HG03025 (cell line): ENCODE results near the gene GOSR2.

Source experiments
- ATAC-seq: cut with Tn5 transposase; IDR thresholded peaks from one replicate; pipeline ENCODE4 v1.9.1; 2021; ENCODE audit warnings: mild to moderate bottlenecking, moderate library complexity; ENCODE audit not compliant: unreplicated experiment, low FRiP score

The GOSR2 gene

GRCh38 chr17:46922804-46923635, at the start of gene GOSR2:
Gene GOSR2, plus strand, starts transcription at chr17:46923160. Its CDS starts 33 bp downstream, at chr17:46923193.
- ATAC-seq: peak; percentile 81

GRCh38 chr17:46873941-46874645, 48.9 kb upstream of the GOSR2 start:
- no peak for ATAC-seq

GRCh38 chr17:46874906-46875305, 48.1 kb upstream of the GOSR2 start:
- no peak for ATAC-seq

GRCh38 chr17:46875849-46876352, 47.1 kb upstream of the GOSR2 start:
- no peak for ATAC-seq

GRCh38 chr17:46876353-46876887, 46.5 kb upstream of the GOSR2 start:
- no peak for ATAC-seq

- ATAC-seq: no peak
Observed at GRCh38 chr17:46876926-46877325, 46.0 kb upstream of the GOSR2 start.

- ATAC-seq: no peak
Observed at GRCh38 chr17:46877466-46877865, 45.5 kb upstream of the GOSR2 start.

- no peak for ATAC-seq
Observed at GRCh38 chr17:46878055-46878454, 44.9 kb upstream of the GOSR2 start.

- ATAC-seq: no peak
Observed at GRCh38 chr17:46879101-46879500, 43.9 kb upstream of the GOSR2 start.

GRCh38 chr17:46881015-46881414, 41.9 kb upstream of the GOSR2 start:
- no peak for ATAC-seq

- no peak for ATAC-seq
Observed at GRCh38 chr17:46882666-46883065, 40.3 kb upstream of the GOSR2 start.

- ATAC-seq: no peak
Observed at GRCh38 chr17:46883871-46884520, 39.0 kb upstream of the GOSR2 start.

GRCh38 chr17:46884552-46884951, 38.4 kb upstream of the GOSR2 start:
- ATAC-seq: no peak

GRCh38 chr17:46885415-46886309, 37.3 kb upstream of the GOSR2 start:
- no peak for ATAC-seq

- ATAC-seq: no peak
Observed at GRCh38 chr17:46886310-46886663, 36.7 kb upstream of the GOSR2 start.

- ATAC-seq: no peak
Observed at GRCh38 chr17:46887717-46888116, 35.2 kb upstream of the GOSR2 start.

- ATAC-seq: no peak
Observed at GRCh38 chr17:46888727-46889126, 34.2 kb upstream of the GOSR2 start.

- ATAC-seq: no peak
Observed at GRCh38 chr17:46889519-46889918, 33.4 kb upstream of the GOSR2 start.

GRCh38 chr17:46889992-46890564, 32.9 kb upstream of the GOSR2 start:
- no peak for ATAC-seq

GRCh38 chr17:46890638-46891037, 32.3 kb upstream of the GOSR2 start:
- ATAC-seq: no peak
